Pons (tissue), 1 donor: Measurements from ENCODE around the gene OCLN.
"Not testable (repeated sequence)": the region's sequence is repeated elsewhere in the genome, so short reads cannot be mapped to it uniquely, and the experiment has no call there.

ENCODE experiments used
- DNase-seq: peaks from one replicate; pipeline ENCODE4 v3.0.0-alpha.2; 2016; ENCODE audit warnings: low spot score

Gene OCLN

GRCh38 chr5:69491027-69491426 lies 1.6 kb upstream of the OCLN start:
- no peak for DNase-seq

- no peak for DNase-seq
These were observed 676 bp upstream of the OCLN start for GRCh38 chr5:69491838-69492390.

- no peak for DNase-seq
These were observed 369 bp downstream of the OCLN start for GRCh38 chr5:69492923-69493395.

- DNase-seq, result no peak
These were observed 975 bp downstream of the OCLN start for GRCh38 chr5:69493396-69494133.

GRCh38 chr5:69494452-69494851 lies 1.9 kb downstream of the OCLN start:
- DNase-seq, result no peak

- no peak for DNase-seq
These were observed 4.5 kb downstream of the OCLN start for GRCh38 chr5:69497006-69497520.

- no peak for DNase-seq
These were observed 5.8 kb downstream of the OCLN start for GRCh38 chr5:69498384-69498783.

GRCh38 chr5:69502367-69502766 lies 9.8 kb downstream of the OCLN start:
- DNase-seq, result no peak

GRCh38 chr5:69502767-69503488 lies 10.3 kb downstream of the OCLN start:
- DNase-seq, result no peak

GRCh38 chr5:69504036-69504435 lies 11.4 kb downstream of the OCLN start:
- no peak for DNase-seq

GRCh38 chr5:69505306-69505705 lies 12.7 kb downstream of the OCLN start:
- DNase-seq, result no peak

GRCh38 chr5:69509212-69509611 lies 16.6 kb downstream of the OCLN start:
- DNase-seq, result no peak

GRCh38 chr5:69510694-69511093 lies 18.1 kb downstream of the OCLN start:
- no peak for DNase-seq

- DNase-seq, result no peak
These were observed 20.2 kb downstream of the OCLN start for GRCh38 chr5:69512740-69513260.

GRCh38 chr5:69515570-69515969 lies 23.0 kb downstream of the OCLN start:
- not testable (repeated sequence) for DNase-seq

GRCh38 chr5:69516769-69517168 lies 24.2 kb downstream of the OCLN start:
- DNase-seq, result no peak

- DNase-seq, result no peak
These were observed 25.2 kb downstream of the OCLN start for GRCh38 chr5:69517763-69518212.

GRCh38 chr5:69519285-69519684 lies 26.7 kb downstream of the OCLN start:
- no peak for DNase-seq

- no peak for DNase-seq
These were observed 29.4 kb downstream of the OCLN start for GRCh38 chr5:69522035-69522434.

- DNase-seq, result no peak
These were observed 32.9 kb downstream of the OCLN start for GRCh38 chr5:69525490-69525889.

GRCh38 chr5:69526660-69527059 lies 34.1 kb downstream of the OCLN start:
- no peak for DNase-seq

- DNase-seq, result no peak
These were observed 34.7 kb downstream of the OCLN start for GRCh38 chr5:69527128-69527770.
